Measurements from ENCODE around the gene TMEM63A. TPM values are rescaled to one million over a fixed set of nuclear protein-coding genes. Genes with fewer than 3 reads are reported as not detected.

TMEM63A gene
- total and polyA plus RNA-seq, 2 of the 13 experiments (the other 11 are each of a cell fraction or from before 2014, with no cell fraction given): 23.9 to 53.3 TPM

GRCh38 chr1:225915538-225915991 lies 33.4 kb upstream of the TMEM63A start:
- no peaks in the 10 kb centered on the region for H3K79me2 ChIP-seq (ENCODE audit: insufficient read depth, low read length)
- TF ChIP-seq FOSL1 (CRISPR knock-in tag; IDR thresholded peaks at IDR 0.05; ENCODE audit: borderline replicate concordance) (no peak), RAD51 (IDR thresholded peaks at IDR 0.05; ENCODE audit: borderline replicate concordance) (no peak), ZNF333 (CRISPR knock-in tag; IDR thresholded peaks at IDR 0.05; ENCODE audit: borderline replicate concordance) (no peak), HOXA3 (CRISPR knock-in tag; IDR thresholded peaks at IDR 0.05) (no peak), ZNF501 (CRISPR knock-in tag; IDR thresholded peaks at IDR 0.05) (no peak), KDM3A (CRISPR knock-in tag; IDR thresholded peaks at IDR 0.05; ENCODE audit: low read depth) (no peak), MLLT10 (CRISPR knock-in tag; IDR thresholded peaks at IDR 0.05) (no peak), MNT (IDR thresholded peaks at IDR 0.05) (no peak), CTCF (CRISPR knock-in tag; IDR thresholded peaks at IDR 0.05) (no peak), MAZ (IDR thresholded peaks at IDR 0.05; ENCODE audit: borderline replicate concordance, low read depth, low read length) (no peak), MAZ (CRISPR knock-in tag; IDR thresholded peaks at IDR 0.05; ENCODE audit: low read depth) (no peak), ZNF367 (CRISPR knock-in tag; IDR thresholded peaks at IDR 0.05; ENCODE audit: borderline replicate concordance) (no peak), ZNF225 (CRISPR knock-in tag; IDR thresholded peaks at IDR 0.05) (no peak), LCORL (IDR thresholded peaks at IDR 0.05) (no peak), LCORL (CRISPR knock-in tag; IDR thresholded peaks at IDR 0.05) (no peak), ZBTB4 (CRISPR knock-in tag; IDR thresholded peaks at IDR 0.05; ENCODE audit: borderline replicate concordance) (no peak), MYPOP (CRISPR knock-in tag; IDR thresholded peaks at IDR 0.05) (no peak)
- peaks cover 11% of the 10 kb centered on the region for H3K4me1 ChIP-seq (ENCODE audit: insufficient read depth, low read length)
- FAIRE-seq (no peak), DNase-seq (ENCODE audit: low spot score) (no peak), ATAC-seq (no peak)
- H3K9ac ChIP-seq (ENCODE audit: insufficient read depth, low read depth, low read length): no peak overlapping the region
- BruUV-seq (replicated peaks): no TSS peak
- CTCF ChIA-PET (ENCODE audit: low intra/inter-chr PET ratio, low total read pairs): no interaction called here
- no peak overlapping the region for H2AFZ ChIP-seq (ENCODE audit: low read length)
- no peaks in the 10 kb centered on the region for H3K9me3 ChIP-seq (ENCODE audit: low read length)
- 96% methylated on average over 6 of the region's 7 CpGs for WGBS (ENCODE audit: low lambda C conversion rate)
- intact Hi-C loops (cut with micrococcal nuclease; ENCODE audit: unreplicated experiment): no loop called here
- no peak overlapping the region for H3K27ac ChIP-seq (ENCODE audit: extremely low read length, insufficient read depth, low read length)
- no peak overlapping the region for H3K4me2 ChIP-seq (ENCODE audit: low read depth, low read length)
- H4K20me1 ChIP-seq (ENCODE audit: insufficient read depth, low read length): no peaks in the 10 kb centered on the region
- peaks cover 2 to 17% of the 10 kb centered on the region in 2 experiments; a peak in 4 of 5 replicates for H3K36me3 ChIP-seq (replicated peaks in 1 of 2; ENCODE audit: control insufficient read depth in 1 of 2, insufficient read depth in 2 of 2, low read length in 2 of 2)
- no peaks in the 10 kb centered on the region for H3K27me3 ChIP-seq (ENCODE audit: control insufficient read depth in 1 of 2, insufficient read depth in 2 of 2, low read length in 2 of 2)
- no peak overlapping the region for H3K4me3 ChIP-seq (replicated peaks in 1 of 3; ENCODE audit: insufficient read depth in 1 of 3, low read depth in 2 of 3, low read length in 3 of 3)
- in situ Hi-C loops (cut with HindIII; ENCODE audit: extremely low pct_ligation_motif_present, low pct_unique_long_range_greater_than_20kb): no loop called here
- POLR2A ChIA-PET: no interaction called here

All from HepG2 (cell line).